Stimulated activated CD8-positive, alpha-beta memory T cell treated with anti-CD3 and anti-CD28 coated beads, Interleukin-4, amount 100 ng/mL, for 24 hours (primary cell): Measurements from ENCODE around the gene EN2.

Source experiments
- DNase-seq: peaks from one replicate; pipeline ENCODE4 v3.0.0-alpha.2; 2020; ENCODE audit warnings: low read depth

EN2 gene

GRCh38 chr7:155458111-155458877 lies at the start of gene EN2:
EN2 (plus strand) TSS chr7:155458129; CDS start chr7:155458378, 249 bp downstream.
- DNase-seq: no peak

- DNase-seq: no peak
Measured at GRCh38 chr7:155408651-155409586, 49.0 kb upstream of the EN2 start.

GRCh38 chr7:155409980-155410379 lies 47.9 kb upstream of the EN2 start:
- DNase-seq: no peak

- DNase-seq: no peak
Measured at GRCh38 chr7:155410431-155410830, 47.5 kb upstream of the EN2 start.

- DNase-seq: no peak
Measured at GRCh38 chr7:155411718-155412415, 46.1 kb upstream of the EN2 start.

- peak; percentile 28 for DNase-seq
Measured at GRCh38 chr7:155412416-155413253, 45.3 kb upstream of the EN2 start.

- no peak for DNase-seq
Measured at GRCh38 chr7:155414547-155415492, 43.1 kb upstream of the EN2 start.

GRCh38 chr7:155416646-155417380 lies 41.1 kb upstream of the EN2 start:
- DNase-seq: no peak

- DNase-seq: no peak
Measured at GRCh38 chr7:155418304-155418703, 39.6 kb upstream of the EN2 start.

DNA sequence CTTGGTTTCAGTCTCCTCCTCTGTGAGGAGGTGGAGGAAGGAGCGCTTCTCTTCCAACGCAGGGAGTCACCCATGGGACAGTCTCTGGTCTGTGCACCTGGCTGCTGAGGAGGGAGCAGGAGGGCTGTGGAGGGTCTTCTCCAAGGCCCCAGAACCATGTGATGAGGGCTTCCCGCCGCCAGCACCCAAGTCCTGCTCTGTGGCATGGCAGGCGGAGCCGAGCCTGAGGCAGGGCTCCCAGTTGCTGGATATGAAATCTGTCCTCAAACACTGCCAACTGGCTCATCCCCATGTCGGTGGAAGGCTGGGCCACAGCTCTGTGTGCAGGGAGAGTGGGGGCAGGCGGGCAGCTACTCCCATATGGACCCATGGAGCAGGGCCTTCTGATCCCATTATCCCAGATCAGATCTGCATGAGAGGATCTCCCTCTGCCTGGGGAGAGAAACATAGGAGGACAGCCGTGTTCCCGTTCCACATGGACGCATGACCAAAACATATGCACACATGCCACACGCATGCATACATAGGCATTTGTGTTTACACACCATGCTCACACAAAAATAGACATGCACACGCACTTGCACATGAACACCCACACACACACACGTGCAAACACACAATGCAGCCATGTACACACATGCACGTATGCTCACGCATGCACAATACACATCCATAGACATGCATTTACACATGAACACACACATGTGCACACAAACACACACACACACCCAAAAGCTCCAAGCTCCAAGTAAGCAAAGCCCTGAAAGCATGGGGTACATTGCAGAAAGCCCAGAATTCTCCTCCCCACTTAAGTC lies 38.8 kb upstream of the EN2 start:
- DNase-seq: no peak

DNA sequence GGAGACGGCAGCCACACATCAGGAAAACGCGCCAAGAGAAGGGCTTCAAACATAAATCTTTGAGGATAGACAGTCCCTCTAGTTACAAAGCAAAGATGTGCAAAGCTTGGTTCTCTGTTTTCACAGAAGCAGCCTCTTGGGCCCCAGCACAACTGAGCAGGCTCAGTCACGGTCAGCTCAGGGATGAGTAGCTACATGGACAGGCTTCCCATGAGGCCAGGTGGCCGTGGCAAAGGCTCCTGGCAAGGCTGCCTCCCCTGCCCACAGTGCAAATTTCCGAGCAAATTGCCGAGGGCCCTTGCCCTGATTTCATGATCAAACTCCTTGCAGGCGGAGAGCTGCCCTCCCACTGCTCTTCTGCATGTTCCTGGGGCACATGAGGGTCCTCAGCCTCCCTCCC lies 37.8 kb upstream of the EN2 start:
- no peak for DNase-seq

GRCh38 chr7:155422151-155422550 lies 35.8 kb upstream of the EN2 start:
- DNase-seq: no peak

GRCh38 chr7:155422599-155423336 lies 35.2 kb upstream of the EN2 start:
- no peak for DNase-seq

GRCh38 chr7:155423337-155424285 lies 34.3 kb upstream of the EN2 start:
- no peak for DNase-seq

DNA sequence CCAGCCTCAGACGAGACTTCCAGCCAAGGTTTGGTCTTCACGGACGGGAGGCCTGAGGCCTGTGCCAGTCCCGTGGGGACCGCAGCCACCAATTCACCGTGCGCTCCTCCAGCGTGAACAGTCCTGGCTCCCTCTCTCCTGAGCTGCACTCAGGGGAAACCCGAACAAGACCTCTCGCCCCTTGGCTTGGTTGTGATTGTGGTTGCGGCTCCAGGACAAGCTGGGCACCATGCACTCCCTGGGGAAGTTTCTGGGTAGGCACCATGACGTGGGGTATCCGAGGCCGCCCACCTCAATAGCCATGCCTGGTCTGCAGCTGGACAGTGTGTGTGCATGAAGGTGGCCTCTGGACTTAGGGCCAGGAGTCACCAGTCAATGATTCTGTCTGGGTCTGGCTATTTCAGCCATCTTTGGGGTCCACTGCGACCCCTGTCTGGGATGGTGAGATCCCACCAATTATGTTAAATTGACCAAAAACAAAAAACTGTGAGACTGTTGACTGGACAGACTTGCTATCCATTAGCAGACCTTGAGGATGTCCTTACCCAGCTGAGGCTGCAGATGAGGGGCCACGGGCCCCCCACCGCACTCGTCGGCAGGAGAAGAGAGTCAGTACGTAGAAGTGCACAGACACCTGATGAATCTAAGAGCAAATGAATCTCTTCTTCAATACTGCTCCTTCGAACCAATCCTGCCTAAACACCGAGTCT lies 33.5 kb upstream of the EN2 start:
- no peak for DNase-seq

GRCh38 chr7:155425011-155425340 lies 33.0 kb upstream of the EN2 start:
- no peak for DNase-seq
